ENCODE measurements around the gene SIPA1L3. TPM values are rescaled to one million over a fixed set of nuclear protein-coding genes. Genes with fewer than 3 reads are reported as not detected.
"Not testable (repeated sequence)": the region's sequence is repeated elsewhere in the genome, so short reads cannot be mapped to it uniquely, and the experiment has no call there.

Gene SIPA1L3
- total RNA-seq, 4 donors from 2014 or later = 11.1 to 25.3 (median 14.5) TPM

- Histone ChIP-seq H3K4me3 (no peak overlapping the region), H3K4me1 (peaks cover 0 to 34% (median 0%) of the 10 kb centered on the region in 3 donors), H3K27ac (no peak overlapping the region), H3K36me3 (peaks cover 0 to 12% (median 4%) of the 10 kb centered on the region in 3 donors), H3K27me3 (no peaks in the 10 kb centered on the region), H3K9me3 (no peaks in the 10 kb centered on the region)
- no peak for DNase-seq
- TF ChIP-seq POLR2A (IDR thresholded peaks at IDR 0.05) = no peak
- TF ChIP-seq, protein P1, sequence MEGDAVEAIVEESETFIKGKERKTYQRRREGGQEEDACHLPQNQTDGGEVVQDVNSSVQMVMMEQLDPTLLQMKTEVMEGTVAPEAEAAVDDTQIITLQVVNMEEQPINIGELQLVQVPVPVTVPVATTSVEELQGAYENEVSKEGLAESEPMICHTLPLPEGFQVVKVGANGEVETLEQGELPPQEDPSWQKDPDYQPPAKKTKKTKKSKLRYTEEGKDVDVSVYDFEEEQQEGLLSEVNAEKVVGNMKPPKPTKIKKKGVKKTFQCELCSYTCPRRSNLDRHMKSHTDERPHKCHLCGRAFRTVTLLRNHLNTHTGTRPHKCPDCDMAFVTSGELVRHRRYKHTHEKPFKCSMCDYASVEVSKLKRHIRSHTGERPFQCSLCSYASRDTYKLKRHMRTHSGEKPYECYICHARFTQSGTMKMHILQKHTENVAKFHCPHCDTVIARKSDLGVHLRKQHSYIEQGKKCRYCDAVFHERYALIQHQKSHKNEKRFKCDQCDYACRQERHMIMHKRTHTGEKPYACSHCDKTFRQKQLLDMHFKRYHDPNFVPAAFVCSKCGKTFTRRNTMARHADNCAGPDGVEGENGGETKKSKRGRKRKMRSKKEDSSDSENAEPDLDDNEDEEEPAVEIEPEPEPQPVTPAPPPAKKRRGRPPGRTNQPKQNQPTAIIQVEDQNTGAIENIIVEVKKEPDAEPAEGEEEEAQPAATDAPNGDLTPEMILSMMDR (IDR thresholded peaks at IDR 0.05) = no peak
- intact Hi-C loops (cut with DNase I) = no loop called here
- 53 to 70% methylated on average over 2 of the region's 2 CpGs for WGBS, 2 donors
These were observed 118.9 kb downstream of the SIPA1L3 start for GRCh38 chr19:38025909-38026307.

DNA sequence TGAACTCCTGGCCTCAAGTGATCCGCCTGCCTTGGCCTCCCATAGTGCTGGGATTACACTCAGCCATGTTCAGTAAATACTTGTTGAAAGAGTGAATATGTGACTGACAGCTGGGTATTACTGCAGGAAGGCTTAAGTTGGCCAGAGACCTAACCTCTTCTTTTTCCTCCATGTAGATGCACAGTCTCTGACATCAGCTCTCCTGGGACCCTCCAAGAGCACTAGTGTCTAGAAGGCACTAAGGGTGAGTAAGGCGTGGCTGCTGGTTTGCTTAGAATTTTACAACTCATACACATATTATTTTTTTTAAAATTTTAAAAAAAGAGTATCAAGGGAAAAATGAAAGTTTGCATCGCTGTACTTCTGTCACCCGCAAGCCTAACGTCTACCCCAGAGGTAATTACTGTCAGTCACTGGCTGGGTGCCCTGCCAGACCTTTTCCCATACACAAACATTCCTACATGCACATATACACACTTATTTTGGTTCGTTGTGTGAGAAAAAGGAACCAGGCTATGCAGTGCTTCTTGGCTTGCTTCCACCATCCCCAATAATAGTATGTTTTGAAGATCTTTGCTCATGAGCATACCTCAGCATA, 122.0 kb downstream of the SIPA1L3 start:
- Histone ChIP-seq H3K9me3 (no peaks in the 10 kb centered on the region), H3K27me3 (no peaks in the 10 kb centered on the region), H3K36me3 (peaks cover 0 to 21% (median 4%) of the 10 kb centered on the region in 3 donors), H3K4me3 (no peak overlapping the region), H3K4me1 (peaks cover 0 to 16% (median 0%) of the 10 kb centered on the region in 3 donors), H3K27ac (no peak overlapping the region)
- WGBS, 2 donors = 74 to 75% methylated on average over 5 to 6 of the region's 6 CpGs
- DNase-seq = no peak
- intact Hi-C loops (cut with DNase I) = no loop called here
- no peak for TF ChIP-seq POLR2A (IDR thresholded peaks at IDR 0.05)
- TF ChIP-seq, protein P1 (IDR thresholded peaks at IDR 0.05) = no peak

GRCh38 chr19:38030001-38030400, 123.0 kb downstream of the SIPA1L3 start:
- H3K27ac ChIP-seq; DNase-seq; intact Hi-C loops (cut with DNase I); H3K9me3 ChIP-seq; H3K4me3 ChIP-seq; H3K27me3 ChIP-seq: not testable (repeated sequence)
- Histone ChIP-seq H3K4me1 (peaks cover 0 to 13% (median 0%) of the 10 kb centered on the region in 3 donors), H3K36me3 (peaks cover 0 to 22% (median 4%) of the 10 kb centered on the region in 3 donors)
- 93 to 100% methylated on average over 2 to 6 of the region's 8 CpGs for WGBS, 2 donors

DNA sequence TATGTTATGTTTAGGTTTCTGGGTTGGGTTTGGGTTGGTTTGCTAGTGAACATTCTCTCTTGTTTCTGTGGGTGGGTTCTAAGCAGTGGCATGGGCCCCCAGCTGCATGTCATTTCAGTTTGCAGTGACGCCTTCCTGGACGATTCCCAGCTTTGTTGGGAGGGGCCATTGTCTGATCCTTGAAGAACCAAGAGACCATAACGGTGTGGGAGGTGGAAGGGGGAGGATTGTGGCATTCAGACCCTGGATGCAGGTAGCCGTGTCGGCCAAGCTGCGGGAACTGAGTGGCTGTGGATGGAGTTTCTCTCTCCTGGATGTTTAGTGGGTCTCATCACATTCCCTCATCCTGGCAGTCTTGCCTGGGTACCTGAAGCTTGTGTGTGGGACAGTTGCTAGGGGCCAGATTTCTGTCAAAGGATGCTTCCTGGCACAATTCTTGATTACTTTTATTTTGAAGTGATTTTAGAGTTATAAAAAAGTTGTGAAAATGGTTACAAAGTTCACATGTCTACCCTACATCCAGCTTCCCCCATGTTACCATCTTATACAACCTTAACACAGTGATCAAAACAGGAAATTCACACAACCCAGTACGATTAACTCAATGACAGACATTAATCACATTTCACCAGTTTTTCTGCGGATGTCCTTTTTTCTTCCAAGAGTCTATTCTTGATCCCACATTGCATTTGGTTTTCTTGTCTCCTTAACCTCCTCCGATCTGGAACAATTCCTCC, 123.8 kb downstream of the SIPA1L3 start:
- intact Hi-C loops (cut with DNase I) = no loop called here
- 80 to 85% methylated on average over 7 of the region's 9 CpGs for WGBS, 2 donors
- TF ChIP-seq, protein P1 (IDR thresholded peaks at IDR 0.05) = no peak
- TF ChIP-seq POLR2A (IDR thresholded peaks at IDR 0.05) = no peak
- no peak for DNase-seq
- H3K27me3 ChIP-seq = no peaks in the 10 kb centered on the region
- H3K4me3 ChIP-seq = no peak overlapping the region
- H3K36me3 ChIP-seq = peaks cover 0 to 22% (median 4%) of the 10 kb centered on the region in 3 donors
- H3K9me3 ChIP-seq = no peaks in the 10 kb centered on the region
- H3K27ac ChIP-seq = no peak overlapping the region
- H3K4me1 ChIP-seq = peaks cover 0 to 7% (median 0%) of the 10 kb centered on the region in 3 donors

- Histone ChIP-seq H3K27me3 (no peaks in the 10 kb centered on the region), H3K36me3 (peaks cover 0 to 22% (median 4%) of the 10 kb centered on the region in 3 donors), H3K4me1 (peaks cover 0 to 8% (median 0%) of the 10 kb centered on the region in 3 donors), H3K4me3 (no peak overlapping the region), H3K9me3 (no peaks in the 10 kb centered on the region), H3K27ac (no peak overlapping the region)
- DNase-seq = no peak
- intact Hi-C loops (cut with DNase I) = no loop called here
- TF ChIP-seq, protein P1 (IDR thresholded peaks at IDR 0.05) = no peak
- TF ChIP-seq POLR2A (IDR thresholded peaks at IDR 0.05) = no peak
- WGBS, 2 donors = 89 to 100% methylated on average over 2 of the region's 2 CpGs
These were observed 124.4 kb downstream of the SIPA1L3 start for GRCh38 chr19:38031423-38031770.
